ENCODE results near the gene ACBD4. TPM values are rescaled to one million over a fixed set of nuclear protein-coding genes. Genes with fewer than 3 reads are reported as not detected.

ACBD4 gene
- polyA plus RNA-seq, 1 donor from 2014 or later: 3.1 TPM

- Histone ChIP-seq H3K36me3 (ENCODE audit: insufficient read depth, low read length) (no peaks in the 10 kb centered on the region), H3K27ac (ENCODE audit: low read length) (peak overlapping the region; percentile 85), H3K79me2 (replicated peaks; ENCODE audit: insufficient read depth, low read length) (peaks cover 12% of the 10 kb centered on the region), H3F3A (ENCODE audit: insufficient read depth, low read length, poor library complexity, severe bottlenecking) (no peaks in the 10 kb centered on the region), H3K9me3 (ENCODE audit: low read length) (no peaks in the 10 kb centered on the region), H3K4me2 (ENCODE audit: low read length) (peak overlapping the region; percentile 86), H3K9ac (ENCODE audit: low read length) (peak overlapping the region; percentile 70), H3K9me2 (ENCODE audit: insufficient read depth, low read length) (no peaks in the 10 kb centered on the region), H4K20me1 (ENCODE audit: insufficient read depth) (no peaks in the 10 kb centered on the region), H2AFZ (ENCODE audit: low read depth, low read length) (peak overlapping the region; percentile 94), H3K27me3 (ENCODE audit: insufficient read depth, low read depth, low read length) (no peaks in the 10 kb centered on the region), H3K4me3 (ENCODE audit: low read length) (peak overlapping the region; percentile 96)
- TF ChIP-seq, protein P1, sequence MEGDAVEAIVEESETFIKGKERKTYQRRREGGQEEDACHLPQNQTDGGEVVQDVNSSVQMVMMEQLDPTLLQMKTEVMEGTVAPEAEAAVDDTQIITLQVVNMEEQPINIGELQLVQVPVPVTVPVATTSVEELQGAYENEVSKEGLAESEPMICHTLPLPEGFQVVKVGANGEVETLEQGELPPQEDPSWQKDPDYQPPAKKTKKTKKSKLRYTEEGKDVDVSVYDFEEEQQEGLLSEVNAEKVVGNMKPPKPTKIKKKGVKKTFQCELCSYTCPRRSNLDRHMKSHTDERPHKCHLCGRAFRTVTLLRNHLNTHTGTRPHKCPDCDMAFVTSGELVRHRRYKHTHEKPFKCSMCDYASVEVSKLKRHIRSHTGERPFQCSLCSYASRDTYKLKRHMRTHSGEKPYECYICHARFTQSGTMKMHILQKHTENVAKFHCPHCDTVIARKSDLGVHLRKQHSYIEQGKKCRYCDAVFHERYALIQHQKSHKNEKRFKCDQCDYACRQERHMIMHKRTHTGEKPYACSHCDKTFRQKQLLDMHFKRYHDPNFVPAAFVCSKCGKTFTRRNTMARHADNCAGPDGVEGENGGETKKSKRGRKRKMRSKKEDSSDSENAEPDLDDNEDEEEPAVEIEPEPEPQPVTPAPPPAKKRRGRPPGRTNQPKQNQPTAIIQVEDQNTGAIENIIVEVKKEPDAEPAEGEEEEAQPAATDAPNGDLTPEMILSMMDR (IDR thresholded peaks at IDR 0.05; ENCODE audit: poor library complexity, severe bottlenecking): no peak
- TF ChIP-seq REST (IDR thresholded peaks at IDR 0.05; ENCODE audit: borderline replicate concordance) (peak; percentile 7), TAF1 (IDR thresholded peaks at IDR 0.05; ENCODE audit: low read depth) (no peak), MXI1 (conservative IDR thresholded peaks at IDR 0.05; ENCODE audit: poor library complexity, severe bottlenecking) (no peak), SMC3 (conservative IDR thresholded peaks at IDR 0.05; ENCODE audit: poor library complexity) (no peak)
These were observed 26.7 kb downstream of the ACBD4 start for GRCh38 chr17:45162025-45162687.

GRCh38 chr17:45164734-45165269 is 29.3 kb downstream of the ACBD4 start:
- Histone ChIP-seq H3K4me2 (ENCODE audit: low read length) (no peak overlapping the region), H2AFZ (ENCODE audit: low read depth, low read length) (no peak overlapping the region), H3K27me3 (ENCODE audit: insufficient read depth, low read depth, low read length) (no peaks in the 10 kb centered on the region), H4K20me1 (ENCODE audit: insufficient read depth) (no peaks in the 10 kb centered on the region), H3K36me3 (ENCODE audit: insufficient read depth, low read length) (no peaks in the 10 kb centered on the region), H3K27ac (ENCODE audit: low read length) (no peak overlapping the region), H3F3A (ENCODE audit: insufficient read depth, low read length, poor library complexity, severe bottlenecking) (no peaks in the 10 kb centered on the region), H3K9ac (ENCODE audit: low read length) (no peak overlapping the region), H3K9me2 (ENCODE audit: insufficient read depth, low read length) (no peaks in the 10 kb centered on the region), H3K4me3 (ENCODE audit: low read length) (no peak overlapping the region), H3K79me2 (replicated peaks; ENCODE audit: insufficient read depth, low read length) (peaks cover 9% of the 10 kb centered on the region), H3K9me3 (ENCODE audit: low read length) (no peaks in the 10 kb centered on the region)
- TF ChIP-seq, protein P1 (IDR thresholded peaks at IDR 0.05; ENCODE audit: poor library complexity, severe bottlenecking): no peak
- TF ChIP-seq EP300 (conservative IDR thresholded peaks at IDR 0.05; ENCODE audit: poor library complexity, severe bottlenecking): no peak
- TF ChIP-seq MXI1 (conservative IDR thresholded peaks at IDR 0.05; ENCODE audit: poor library complexity, severe bottlenecking): no peak
- TF ChIP-seq TAF1 (IDR thresholded peaks at IDR 0.05; ENCODE audit: low read depth): no peak
- no peak for TF ChIP-seq SMC3 (conservative IDR thresholded peaks at IDR 0.05; ENCODE audit: poor library complexity)
- TF ChIP-seq POLR2AphosphoS5 (IDR thresholded peaks at IDR 0.05): no peak
- TF ChIP-seq EZH2 (IDR thresholded peaks at IDR 0.05; ENCODE audit: borderline replicate concordance, insufficient read depth, low read length, poor library complexity, severe bottlenecking): no peak
- TF ChIP-seq RAD21 (conservative IDR thresholded peaks at IDR 0.05): no peak
- TF ChIP-seq REST (IDR thresholded peaks at IDR 0.05; ENCODE audit: borderline replicate concordance): no peak

All from neural cell (in vitro differentiated cells).